CD4-positive, alpha-beta T cell treated with Interleukin-15 for 1 hour (primary cell): ENCODE measurements around the gene OSM.
"Not testable (repeated sequence)": the region's sequence is repeated elsewhere in the genome, so short reads cannot be mapped to it uniquely, and the experiment has no call there.

Experiments used
- DNase-seq: peaks from one replicate; pipeline ENCODE4 v3.0.0-alpha.2; 2020

Gene OSM

DNA sequence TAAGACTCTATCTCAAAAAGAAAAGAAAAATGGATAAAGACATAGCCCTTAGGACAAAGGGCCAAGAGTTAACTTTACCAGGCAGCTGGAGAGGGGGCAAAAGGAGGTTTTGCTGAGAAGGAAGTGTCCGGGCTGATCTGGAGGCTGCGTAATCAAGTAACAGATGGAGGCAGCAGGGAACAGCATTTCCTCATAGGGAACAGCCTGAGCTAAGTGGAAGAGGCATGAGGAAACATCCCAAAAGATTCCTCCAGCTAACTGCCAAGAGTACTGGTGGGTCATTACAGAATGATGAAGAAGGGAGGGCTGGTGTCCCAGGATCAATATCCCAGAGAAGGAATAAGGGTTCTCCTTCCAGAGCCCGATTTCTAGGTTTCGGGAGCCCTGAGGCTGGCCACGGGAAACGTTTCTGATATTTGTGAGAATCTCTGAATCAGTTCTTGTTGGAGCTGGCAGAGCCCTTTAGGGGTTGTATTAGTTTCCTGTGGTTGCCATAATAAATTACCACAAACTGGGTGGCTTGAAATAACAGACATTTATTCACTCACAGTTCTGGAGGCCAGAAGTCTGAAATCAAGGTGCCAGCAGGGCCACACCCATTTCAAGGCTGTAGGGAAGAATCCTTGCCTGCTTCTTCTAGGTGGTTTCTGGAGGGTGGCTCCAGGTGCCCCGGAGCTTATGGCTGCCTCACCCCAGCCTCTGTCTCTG, 41.3 kb downstream of the OSM start:
- DNase-seq = no peak

DNA sequence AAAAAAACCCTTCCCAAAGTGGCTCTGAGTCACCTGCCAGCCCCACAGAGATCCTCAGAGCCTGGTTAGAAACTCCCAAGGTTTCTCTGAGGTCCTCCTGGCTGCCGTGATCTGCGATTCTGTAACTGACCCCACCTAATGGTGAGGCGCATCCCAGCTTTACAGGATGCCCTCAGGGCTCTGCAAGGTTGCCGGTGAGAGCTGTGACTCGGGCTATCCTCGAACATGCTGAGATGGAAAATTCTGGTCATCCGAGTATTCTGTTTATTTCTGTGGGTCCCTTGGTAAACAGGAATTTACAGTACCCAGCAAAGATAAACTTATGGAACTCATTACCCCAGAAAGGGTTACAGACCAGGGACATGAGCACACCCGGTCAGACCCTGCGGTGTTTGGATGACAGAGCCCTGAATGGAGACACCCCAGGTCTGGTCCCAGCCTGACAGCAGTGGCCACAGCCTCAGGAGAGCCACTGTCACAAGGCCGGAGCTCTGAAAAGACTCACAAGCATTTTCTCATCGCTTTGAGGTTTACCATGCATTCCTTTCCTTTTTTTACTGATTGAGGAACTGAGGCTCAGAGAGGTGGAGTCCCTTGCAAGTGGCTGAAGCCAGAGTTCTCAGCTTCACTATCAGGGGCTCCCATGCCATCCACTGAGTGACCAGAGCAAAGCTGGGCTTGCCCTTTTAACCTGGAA, 42.3 kb downstream of the OSM start:
- no peak for DNase-seq

DNA sequence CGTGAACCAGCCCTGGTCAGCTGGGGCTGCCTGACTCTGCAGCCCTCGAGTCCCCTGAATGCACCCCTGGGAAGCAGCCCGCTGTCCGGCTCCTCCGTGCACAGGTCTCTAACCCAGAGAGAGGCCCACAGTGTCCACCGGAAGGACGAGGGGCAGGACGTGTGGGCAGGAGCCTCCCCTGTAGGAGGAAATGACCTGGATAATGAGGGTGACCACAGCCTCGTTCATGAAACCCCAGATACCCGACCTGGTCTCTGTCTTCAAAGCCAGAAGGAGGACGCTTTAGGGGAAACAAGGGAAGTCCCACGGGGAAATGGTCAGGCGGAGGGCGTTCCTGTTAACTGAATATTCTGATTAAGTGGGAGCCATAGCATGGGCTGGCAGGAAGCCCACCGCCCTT, 43.3 kb downstream of the OSM start:
- DNase-seq = no peak

DNA sequence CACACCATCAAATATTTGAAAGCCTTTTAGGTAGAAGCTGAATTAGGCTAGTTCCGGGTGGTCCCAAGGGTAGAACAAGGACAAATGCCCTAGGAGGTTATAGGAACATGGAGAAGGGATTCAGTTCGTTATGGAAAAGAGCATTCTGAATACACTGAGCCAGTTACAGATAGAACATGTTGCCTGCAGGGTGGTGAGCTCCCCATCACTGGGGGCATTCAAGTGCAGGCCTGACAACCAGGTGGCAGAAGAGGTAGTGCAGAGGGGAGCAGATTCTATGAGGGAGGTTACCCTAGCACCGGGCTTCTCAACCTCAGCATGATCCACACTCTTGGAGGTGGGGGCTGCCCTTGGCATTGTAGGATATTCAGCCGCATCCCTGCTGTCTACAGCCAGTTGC, 44.3 kb downstream of the OSM start:
- DNase-seq = no peak

DNA sequence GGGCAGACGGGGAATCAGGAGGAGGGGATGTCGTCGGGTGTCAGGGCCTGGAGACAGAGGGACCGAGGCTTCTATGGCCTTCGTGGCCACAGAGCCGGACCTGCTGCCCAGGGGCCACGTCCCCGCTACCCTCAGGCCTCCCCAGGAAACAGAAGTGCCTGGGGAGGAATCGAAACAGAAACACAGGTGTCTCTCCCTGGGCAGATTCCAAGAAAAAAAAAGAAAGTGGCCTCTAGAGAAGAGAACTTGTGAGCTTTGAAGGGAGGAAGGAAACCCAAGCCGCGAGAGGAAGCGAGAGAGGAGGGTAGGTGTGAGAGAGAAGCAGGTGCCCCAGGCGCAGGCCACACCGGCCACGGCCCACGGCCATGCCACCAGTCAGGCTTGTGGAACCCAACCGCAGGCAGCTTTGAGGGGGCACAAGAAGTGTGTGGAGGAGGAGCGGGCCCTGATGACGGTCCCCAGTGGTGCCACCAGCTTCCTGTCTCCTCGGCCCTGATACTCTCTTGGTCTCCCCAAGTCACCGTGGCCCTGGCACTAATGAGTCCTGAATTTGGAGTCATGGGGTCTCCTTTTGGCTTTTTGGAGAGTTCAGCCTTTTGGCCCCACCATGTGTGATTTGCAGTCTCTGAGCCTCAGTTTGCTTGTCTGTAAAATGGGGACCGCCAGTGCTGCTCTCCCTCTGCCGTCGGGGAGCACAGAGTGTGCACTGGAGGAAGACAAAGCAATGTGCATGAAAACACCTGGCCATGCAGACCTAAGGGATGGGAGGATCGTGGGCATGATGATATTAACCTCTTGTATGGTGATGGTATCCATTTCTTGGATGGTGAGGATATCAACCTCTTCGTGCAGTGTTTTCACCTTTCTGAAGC, 45.3 kb downstream of the OSM start:
- peak; percentile 76 for DNase-seq

DNA sequence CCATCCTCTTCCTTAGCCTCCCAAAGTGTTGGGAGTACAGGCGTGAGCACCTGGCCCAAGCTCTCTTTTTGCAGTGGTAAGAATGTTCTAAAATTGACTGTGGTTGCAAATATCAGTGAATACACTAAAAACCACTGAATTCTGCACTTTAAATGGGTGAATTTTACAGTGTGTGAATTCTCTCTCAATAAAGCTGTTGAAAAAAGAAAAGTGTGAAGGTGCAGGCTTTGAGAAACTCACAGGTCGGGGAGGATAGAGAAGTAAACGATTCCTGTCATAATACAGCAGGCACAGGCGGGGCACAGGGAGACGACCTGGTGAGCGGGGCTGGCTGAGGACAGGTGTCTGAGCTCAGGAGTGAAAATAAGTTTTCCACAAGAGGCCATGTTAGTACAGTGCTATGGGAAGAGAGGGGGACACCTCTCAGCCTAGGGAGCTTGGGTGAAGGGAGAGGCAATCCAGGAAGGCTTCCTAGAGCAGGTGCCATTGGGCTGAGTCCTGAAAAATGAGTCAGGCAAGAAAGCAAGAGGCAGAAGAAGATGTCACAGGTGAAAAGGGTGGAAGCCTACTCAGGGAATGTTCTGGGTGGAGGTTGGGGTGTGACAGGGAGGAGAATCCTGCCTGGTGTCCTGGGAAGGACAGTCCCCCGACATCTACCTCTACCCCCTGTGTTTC, 46.2 kb downstream of the OSM start:
- DNase-seq = no peak

DNA sequence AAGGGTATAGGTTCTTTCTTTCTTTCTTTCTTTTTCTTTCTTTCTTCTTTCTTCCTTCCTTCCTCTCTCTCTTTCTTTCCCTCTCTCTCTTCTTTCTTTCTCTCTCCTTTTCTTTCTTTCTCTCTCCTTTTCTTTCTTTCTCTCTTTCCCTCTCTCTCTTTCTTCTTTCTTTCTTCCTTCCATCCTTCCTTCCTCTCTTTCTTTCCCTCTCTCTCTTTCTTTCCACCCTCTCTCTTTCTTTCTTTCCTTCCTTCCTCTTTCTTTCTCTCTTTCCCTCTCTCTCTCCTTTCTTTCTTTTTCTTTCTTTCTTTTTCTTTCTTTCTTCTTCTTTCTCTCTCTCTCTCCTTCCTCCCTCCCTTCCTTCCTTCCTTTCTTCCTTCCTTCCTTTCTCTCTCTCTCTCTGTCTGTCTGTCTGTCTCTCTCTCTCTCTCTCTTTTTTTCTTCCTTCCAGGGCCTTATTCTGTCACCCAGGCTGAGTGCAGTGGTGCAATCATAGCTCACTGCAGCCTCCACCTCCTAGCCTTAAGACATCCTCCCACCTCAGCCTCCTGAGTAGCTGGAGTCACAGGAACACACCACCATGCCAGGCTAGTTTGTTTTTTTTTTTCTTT, 46.9 kb downstream of the OSM start:
- no peak for DNase-seq

DNA sequence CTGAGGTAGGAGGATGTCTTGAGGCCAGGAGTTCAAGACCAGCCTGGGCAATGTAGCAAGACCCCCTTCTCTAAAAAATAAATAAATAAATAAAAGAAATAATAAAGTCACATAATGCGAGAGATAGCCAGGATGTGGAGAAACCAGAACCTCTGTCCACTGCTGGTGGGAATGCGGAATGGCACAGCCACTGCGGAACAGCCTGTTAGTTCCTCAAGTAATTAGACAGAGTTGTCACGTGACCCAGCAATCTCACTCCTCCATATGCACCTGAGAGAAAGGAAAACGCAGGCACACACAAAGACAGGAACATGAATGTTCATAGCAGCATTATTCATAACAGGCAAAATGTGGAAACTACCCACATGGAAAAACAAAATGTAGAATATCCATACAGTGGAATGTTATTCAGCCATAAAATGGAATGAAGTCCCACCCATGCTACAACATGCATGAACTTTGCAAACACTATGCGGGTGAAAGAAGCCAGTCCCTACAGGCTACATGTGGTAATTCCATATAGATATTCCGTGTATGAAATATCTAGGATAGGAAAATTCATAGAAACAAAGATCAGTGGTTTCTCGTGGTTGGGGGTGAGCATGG, 47.5 kb downstream of the OSM start:
- DNase-seq = no peak

DNA sequence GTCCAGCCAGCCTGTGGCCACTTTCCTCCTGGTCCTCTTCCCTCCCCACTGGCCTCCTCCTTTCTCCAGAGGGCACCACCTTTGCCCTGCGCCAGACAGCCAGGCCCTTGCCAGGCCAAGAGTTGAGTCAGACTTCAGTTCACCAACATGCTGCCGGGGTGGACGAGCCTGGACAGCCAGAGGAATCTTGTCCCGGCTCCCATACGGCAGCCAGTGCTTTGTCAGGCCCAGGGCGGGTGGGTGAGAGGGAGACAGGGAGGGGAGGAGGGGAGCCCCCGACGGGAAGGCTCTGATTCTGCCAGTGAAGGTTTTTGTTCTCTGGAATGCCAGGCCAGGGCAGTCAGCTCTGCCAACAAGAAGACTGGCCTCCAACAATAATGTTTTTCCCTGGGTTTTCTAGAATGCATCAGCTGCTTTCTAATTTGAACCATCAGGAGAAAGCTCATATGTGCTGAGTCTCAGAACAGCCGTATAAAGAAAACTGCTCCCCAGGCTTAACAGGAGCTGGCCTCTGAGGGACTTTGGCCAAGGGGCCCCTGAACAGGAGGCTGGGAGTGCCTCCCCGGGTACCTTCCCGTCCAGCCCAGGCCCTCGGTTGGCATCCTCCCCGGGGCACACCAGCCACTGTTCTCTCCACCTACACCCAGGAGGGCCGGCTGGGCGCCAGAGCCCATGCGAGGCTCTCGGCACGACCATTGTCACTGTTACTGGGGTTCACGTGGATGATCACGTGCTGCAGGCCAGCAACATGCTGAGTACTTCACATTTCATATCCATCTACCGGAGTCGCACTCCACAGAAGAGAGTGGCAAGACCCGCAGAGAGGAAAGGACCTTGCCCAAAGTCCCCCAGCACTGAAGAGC, 48.7 kb downstream of the OSM start:
- no peak for DNase-seq

DNA sequence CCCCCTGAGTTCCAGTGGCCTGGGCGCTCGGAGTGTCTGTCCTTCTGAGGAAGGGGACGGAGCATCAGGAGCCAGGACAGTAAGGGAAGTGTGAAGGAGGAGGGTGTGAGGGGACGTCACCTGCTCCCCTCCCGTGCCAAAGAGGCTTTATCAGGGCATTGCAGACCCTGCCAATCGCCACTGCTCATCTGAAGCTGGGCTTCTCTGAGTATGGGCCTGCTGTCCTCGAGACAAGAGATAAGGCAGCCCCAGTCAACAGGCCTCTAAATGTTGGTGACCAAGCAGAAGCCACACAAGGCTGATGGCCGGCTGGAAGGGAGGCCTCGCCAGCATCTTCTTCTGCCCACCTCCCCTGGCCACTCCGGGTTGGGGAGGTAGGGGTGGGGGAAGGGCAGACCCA, 49.9 kb downstream of the OSM start:
- no peak for DNase-seq

DNA sequence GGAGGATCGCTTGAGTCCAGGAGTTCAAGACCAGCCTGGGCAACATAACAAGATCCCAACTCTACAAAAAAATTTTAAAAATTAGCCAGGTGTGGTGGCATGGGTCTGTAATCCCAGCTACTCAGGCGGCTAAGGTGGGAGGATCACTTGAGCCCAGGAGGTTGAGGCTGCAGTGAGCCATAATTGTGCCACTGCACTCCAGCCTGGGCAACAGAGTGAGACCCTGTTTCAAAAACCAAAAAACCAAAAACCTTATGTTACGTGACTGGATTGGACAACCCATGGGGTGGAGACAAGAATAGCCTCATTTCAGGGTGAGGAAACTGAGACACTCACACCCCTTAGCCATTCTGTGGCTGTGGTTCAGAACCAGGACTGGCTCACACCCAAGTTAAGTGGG, 50.4 kb downstream of the OSM start:
- DNase-seq = not testable (repeated sequence)

DNA sequence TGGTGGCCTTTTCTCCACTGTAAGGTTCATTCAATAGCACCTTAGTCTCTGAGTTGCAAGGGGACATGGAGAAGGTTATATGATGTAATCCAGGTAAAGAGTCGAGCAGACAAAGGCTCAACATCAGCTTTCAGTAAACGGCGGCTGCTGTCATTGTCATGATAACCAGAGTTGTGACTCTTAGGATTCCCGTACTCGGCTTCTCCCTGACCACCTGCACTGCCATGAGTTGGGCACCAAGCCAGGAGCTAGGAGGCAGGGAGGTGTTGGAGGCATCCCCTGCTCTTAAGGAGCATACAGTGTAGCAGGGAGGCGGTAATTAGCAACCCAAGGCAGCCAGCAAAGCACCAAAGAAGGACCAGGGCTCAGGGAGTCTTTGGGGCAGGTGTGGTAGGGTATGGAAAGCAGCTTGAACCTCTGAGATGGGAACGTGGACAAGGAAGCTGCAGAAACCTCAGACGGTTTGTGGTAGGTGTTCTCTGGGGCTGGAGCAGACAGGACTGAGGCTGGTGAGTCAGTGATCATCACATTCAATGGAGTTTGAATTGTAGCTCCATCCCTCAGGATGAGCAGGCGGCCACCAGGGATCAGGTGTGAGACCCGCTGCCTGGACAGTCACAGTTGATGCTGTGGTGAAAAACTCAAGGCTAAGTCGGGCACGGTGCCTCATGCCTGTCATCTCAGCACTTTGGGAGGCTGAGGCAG, 51.8 kb downstream of the OSM start:
- no peak for DNase-seq

DNA sequence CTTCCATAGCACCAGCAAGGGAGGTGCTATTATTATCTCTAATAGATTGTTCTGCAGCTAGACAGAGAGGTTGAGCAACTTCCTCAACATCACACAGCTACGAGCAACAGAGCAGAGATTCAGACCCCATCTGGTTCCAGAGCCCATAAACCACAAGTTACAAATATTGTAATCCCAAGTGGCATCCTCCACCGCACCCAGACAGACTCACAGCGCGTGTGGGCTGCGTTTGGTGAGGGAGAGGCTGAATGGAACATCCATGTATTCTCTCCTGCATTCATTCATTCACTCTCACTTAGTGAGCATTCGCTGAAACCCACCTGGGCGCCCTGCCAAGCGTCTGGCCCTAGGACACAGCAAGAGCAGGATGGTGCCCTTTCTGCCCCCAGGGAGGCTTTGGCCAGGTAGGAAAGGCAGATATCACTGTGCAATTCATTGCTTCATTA, 53.6 kb downstream of the OSM start:
- peak; percentile 35 for DNase-seq
